Measurements from ENCODE around the gene IRF1. TPM values are rescaled to one million over a fixed set of nuclear protein-coding genes. Genes with fewer than 3 reads are reported as not detected.

The IRF1 gene
- total and polyA plus RNA-seq, 2 of the 8 experiments (the other 6 are each of a cell fraction or from before 2014, with no cell fraction given): 4.0 to 8.5 TPM

DNA sequence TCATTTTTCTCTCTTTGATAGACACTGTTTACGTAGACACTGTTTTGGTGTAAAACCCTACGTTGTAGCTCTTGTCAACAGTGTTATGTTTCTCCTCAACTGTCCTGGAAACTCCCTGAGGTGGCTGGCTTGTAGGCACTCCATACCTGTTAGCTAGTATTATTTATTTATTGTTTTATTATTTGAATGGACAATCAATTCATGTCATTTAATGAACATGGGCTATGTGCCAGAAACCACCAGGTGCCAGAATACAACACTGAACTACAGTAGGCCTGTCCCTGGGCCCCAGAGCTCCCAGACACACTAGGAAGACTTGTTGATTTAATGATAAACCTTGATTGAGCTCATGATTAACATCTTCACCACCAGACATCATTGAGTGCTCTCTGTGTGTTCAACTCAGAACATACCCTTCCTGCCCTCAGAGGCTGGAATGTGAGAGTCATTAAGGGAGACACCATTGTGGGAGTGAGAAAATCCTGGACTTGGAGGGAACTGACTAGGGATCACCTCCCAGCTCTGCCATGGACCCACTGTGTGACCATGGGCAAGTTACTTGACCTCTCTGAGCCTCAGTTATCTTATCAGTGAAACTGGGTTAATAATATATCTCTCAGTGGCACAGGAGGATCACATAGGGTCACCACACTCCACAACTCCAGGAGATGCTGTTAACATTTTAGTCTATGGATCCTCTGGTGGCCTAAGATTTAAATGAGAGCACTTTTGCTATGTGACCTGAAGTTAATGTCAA lies 19.2 kb downstream of the IRF1 start:
- Histone ChIP-seq H2AK5ac (ENCODE audit: low read depth, low read length) (no peak overlapping the region), H3K79me1 (ENCODE audit: low read depth, low read length) (no peaks in the 10 kb centered on the region), H3K14ac (ENCODE audit: insufficient read length) (no peak overlapping the region), H4K91ac (replicated peaks; ENCODE audit: insufficient read length, low read length) (no peak overlapping the region), H3K56ac (replicated peaks; ENCODE audit: insufficient read length, low read depth, low read length) (no peak overlapping the region), H3K4me3 (ENCODE audit: extremely low read depth in 1 of 4, insufficient read depth in 2 of 4, low read depth in 3 of 4, low read length in 4 of 4) (no peak overlapping the region), H3K27me3 (replicated peaks in 1 of 4; ENCODE audit: control insufficient read depth in 3 of 4, extremely low read depth in 1 of 4, insufficient read depth in 3 of 4, low read length in 3 of 4) (no peaks in the 10 kb centered on the region), H3K23ac (ENCODE audit: insufficient read length) (no peak overlapping the region), H2BK5ac (ENCODE audit: low read depth, low read length) (no peak overlapping the region), H3K9me3 (ENCODE audit: insufficient read depth in 2 of 2, low read depth in 1 of 2, low read length in 1 of 2) (no peaks in the 10 kb centered on the region), H3K18ac (ENCODE audit: extremely low read depth, low read length) (no peak overlapping the region), H3K4me2 (ENCODE audit: insufficient read depth in 1 of 2, low read depth in 2 of 2, low read length in 2 of 2) (no peak overlapping the region), H3K36me3 (ENCODE audit: control insufficient read depth in 2 of 4, insufficient read depth in 4 of 4, low read length in 3 of 4) (no peaks in the 10 kb centered on the region), H2AFZ (ENCODE audit: low read length) (no peak overlapping the region), H2BK12ac (ENCODE audit: low read depth, low read length) (no peak overlapping the region), H3K4ac (replicated peaks; ENCODE audit: insufficient read length, low read depth, low read length) (no peak overlapping the region), H4K8ac (ENCODE audit: extremely low read depth, insufficient read depth, low read length) (no peak overlapping the region), H2BK20ac (ENCODE audit: low read length) (no peak overlapping the region), H2BK15ac (ENCODE audit: low read length) (no peak overlapping the region), H3K9ac (replicated peaks in 1 of 4; ENCODE audit: extremely low read depth in 1 of 4, low read depth in 3 of 4, low read length in 3 of 4) (no peak overlapping the region), H3K79me2 (ENCODE audit: control insufficient read depth in 1 of 2, insufficient read depth in 2 of 2, low read length in 2 of 2) (no peaks in the 10 kb centered on the region), H3K27ac (ENCODE audit: low read depth, low read length) (no peak overlapping the region), H4K20me1 (replicated peaks in 1 of 2; ENCODE audit: control insufficient read depth in 1 of 2, insufficient read depth in 2 of 2, low read length in 2 of 2) (no peaks in the 10 kb centered on the region), H3K4me1 (replicated peaks in 1 of 4; ENCODE audit: control insufficient read depth in 3 of 4, insufficient read depth in 4 of 4, low read length in 3 of 4) (peaks cover 0 to 10% (median 0%) of the 10 kb centered on the region in 4 experiments; a peak in 2 of 7 replicates), H2BK120ac (replicated peaks; ENCODE audit: low read depth, low read length) (no peak overlapping the region), H3K23me2 (ENCODE audit: low read depth, low read length) (no peaks in the 10 kb centered on the region), H4K5ac (ENCODE audit: insufficient read length, low read depth, low read length) (no peak overlapping the region)
- POLR2A ChIA-PET (ENCODE audit: partially characterized antibody): interaction anchor here (0.8 to 2.6 kb wide), 5 partner anchors 8 to 19 kb away, joined by 3 to 10 read pairs (median 4); partner anchors contain the start of gene IRF1
- DNase-seq (ENCODE audit: low read depth in 1 of 2, low spot score in 2 of 2) (no peak), FAIRE-seq (no peak)
- TF ChIP-seq, protein P1, sequence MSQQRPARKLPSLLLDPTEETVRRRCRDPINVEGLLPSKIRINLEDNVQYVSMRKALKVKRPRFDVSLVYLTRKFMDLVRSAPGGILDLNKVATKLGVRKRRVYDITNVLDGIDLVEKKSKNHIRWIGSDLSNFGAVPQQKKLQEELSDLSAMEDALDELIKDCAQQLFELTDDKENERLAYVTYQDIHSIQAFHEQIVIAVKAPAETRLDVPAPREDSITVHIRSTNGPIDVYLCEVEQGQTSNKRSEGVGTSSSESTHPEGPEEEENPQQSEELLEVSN (IDR thresholded peaks at IDR 0.05): no peak
- peak; percentile 78; the same call in 1 of the 2 replicates for TF ChIP-seq KDM1A (IDR thresholded peaks at IDR 0.05; ENCODE audit: borderline replicate concordance, low read length)
- CTCF ChIA-PET (ENCODE audit: partially characterized antibody): interaction anchor here (1.1 to 4.3 kb wide), 11 partner anchors 9 to 85 kb away, joined by 3 to 33 read pairs (median 5); no protein-coding TSS in a partner anchor
- 87% methylated on average over 2 of the region's 2 CpGs; no CpG with 5 or more reads in 1 of the 2 experiments for WGBS, 2 experiments (ENCODE audit: extremely low coverage in 1 of 2, insufficient coverage in 1 of 2, insufficient read length in 1 of 2, insufficient replicate concordance in 2 of 2, low coverage in 1 of 2, low lambda C conversion rate in 2 of 2, missing lambda C conversion rate in 1 of 2)

Measured in H1 (cell line).